MV-4-11 (cell line): Measurements from ENCODE around the gene SLC2A13.
A peak's percentile ranks its signal among the peaks of the same experiment; 100 is the strongest.
"Not testable (repeated sequence)": the region's sequence is repeated elsewhere in the genome, so short reads cannot be mapped to it uniquely, and the experiment has no call there.

Source experiments
- DNase-seq: peaks from one replicate; lab custom pipeline; 2025; lab: John Stamatoyannopoulos, UW

The SLC2A13 gene

GRCh38 chr12:40038619-40039018 is 67.3 kb downstream of the SLC2A13 start:
- no peak for DNase-seq

DNA sequence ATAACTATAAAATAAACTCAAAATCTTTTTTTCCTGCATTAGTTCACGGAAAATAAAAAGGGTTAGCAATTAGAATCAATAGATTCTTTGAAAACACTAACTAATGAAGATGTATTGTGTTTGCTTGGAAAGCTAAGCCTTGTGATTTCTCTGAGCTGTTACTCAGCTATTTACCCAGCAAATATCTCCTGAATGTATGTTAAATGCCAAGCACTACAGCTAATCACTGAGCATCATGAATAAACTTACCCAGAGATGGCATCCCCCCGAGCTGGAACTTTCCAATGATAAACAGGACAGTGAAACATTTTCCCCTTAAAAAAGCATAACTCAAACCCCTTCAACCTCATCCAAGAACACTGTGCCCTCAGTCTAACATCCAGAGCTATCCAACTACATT is 71.2 kb downstream of the SLC2A13 start:
- DNase-seq: no peak

GRCh38 chr12:40034156-40034555 is 71.7 kb downstream of the SLC2A13 start:
- DNase-seq: no peak

- no peak for DNase-seq
These were observed 72.6 kb downstream of the SLC2A13 start for GRCh38 chr12:40033242-40033630.

DNA sequence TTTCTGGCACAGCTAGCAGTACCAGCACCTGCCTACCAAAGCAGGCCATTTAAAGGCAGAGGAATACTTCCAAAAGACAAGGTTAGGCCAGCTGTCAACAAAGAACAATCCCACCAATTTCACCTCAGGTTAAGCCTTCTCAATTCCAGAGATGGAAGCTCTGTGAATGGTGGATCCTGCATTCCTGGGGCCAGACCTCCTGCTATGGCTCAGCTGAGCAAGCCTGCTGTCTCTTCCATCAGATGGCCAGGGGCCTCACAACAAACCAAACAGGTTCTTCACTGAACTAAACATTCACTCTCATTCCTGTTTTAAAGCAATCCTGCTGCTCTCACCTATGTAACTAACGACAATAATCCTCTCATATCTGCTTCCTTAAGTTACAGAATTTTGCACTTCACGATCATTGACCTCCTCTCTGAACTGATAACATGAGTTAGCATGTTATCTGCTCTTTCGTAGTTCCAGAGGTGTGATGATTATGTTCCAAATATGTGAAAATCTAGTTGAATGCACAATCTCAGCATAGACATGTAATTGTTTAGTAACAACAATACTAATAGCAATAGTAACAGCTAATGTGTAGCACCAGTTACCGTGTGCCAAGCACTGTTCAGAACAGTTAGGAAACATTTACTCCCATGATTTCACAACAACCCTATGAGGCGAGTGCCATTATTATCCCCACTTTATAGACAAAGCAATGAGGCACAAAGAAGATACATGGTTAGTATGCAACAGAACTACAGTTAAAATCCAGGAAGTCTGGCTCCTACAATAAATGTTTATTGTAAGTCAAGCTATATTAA is 73.2 kb downstream of the SLC2A13 start:
- DNase-seq: no peak

DNA sequence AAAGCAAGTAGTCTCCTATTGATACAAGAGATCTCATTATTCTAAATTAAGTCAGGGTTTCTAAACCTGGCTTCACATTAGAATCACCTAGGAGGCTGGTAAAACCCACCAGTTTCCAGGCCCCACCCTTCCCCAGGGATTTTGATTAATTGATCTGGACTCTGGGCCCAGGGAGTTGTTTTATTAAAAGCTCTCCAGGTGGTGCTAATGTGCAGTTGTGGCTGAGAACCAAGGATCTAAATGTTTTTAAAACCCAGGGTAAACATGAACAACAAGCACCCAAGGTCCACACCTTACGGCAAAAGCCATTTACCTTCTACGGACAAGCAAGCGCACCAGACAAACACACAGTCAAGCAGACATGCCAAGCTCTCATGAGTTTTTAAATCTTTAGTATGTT is 73.9 kb downstream of the SLC2A13 start:
- DNase-seq: no peak

DNA sequence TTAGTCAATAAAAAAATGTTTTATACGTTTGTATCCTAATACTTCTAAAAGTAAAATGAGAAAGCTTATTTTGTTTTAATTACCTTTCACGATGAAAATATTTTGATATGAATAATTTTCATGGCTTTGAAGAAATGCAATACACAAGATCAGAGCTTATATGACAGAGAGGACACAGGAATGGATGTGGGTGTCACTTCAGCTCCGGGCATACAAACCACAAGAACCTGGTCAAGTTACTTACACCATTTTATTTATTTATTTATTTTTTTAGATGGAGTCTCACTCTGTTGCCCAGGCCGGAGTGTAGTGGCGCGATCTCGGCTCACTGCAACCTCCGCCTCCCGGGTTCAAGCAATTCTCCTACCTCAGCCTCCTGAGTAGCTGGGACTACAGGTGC is 74.9 kb downstream of the SLC2A13 start:
- DNase-seq: not testable (repeated sequence)

- DNase-seq: no peak
These were observed 77.6 kb downstream of the SLC2A13 start for GRCh38 chr12:40028296-40028695.

- no peak for DNase-seq
These were observed 83.0 kb downstream of the SLC2A13 start for GRCh38 chr12:40022850-40023249.

DNA sequence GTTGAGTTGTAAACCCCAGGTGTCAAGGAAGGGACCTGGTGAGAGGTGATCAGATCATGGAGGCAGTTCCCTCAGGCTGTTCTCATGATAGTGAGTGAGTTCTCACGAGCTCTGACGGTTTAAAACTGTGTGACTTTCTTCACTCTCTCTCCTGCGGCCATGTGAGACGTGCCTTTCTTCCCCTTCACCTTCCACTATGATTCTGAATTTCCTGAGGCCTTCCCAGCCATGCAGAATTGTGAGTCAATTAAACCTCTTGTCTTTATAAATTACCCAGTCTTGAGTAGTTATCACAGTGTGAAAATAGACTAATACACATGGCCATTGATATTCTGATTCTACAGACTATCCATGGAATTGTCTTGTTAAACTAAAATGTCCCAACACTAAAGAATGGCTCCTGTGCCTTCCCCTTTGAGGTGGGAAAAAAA is 85.6 kb downstream of the SLC2A13 start:
- DNase-seq: no peak

DNA sequence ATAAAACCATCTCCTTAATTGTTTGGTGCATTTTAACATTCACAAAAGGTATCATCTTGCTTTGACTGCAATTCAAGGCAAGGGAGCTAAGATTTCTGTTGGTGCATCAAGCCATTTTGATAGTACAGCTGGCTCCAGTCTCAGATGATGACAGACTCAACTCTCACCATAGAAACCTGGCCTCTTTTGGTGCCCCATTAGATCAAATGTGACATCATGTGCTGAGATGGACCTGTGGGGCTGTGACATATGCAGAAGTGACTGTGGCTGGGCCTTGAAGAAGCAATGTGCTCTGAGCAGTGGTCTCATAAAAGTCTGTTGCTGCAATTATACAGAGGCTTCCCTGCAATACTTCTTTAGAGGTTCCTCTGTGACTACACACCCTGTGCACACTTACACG is 88.4 kb downstream of the SLC2A13 start:
- DNase-seq: no peak

DNA sequence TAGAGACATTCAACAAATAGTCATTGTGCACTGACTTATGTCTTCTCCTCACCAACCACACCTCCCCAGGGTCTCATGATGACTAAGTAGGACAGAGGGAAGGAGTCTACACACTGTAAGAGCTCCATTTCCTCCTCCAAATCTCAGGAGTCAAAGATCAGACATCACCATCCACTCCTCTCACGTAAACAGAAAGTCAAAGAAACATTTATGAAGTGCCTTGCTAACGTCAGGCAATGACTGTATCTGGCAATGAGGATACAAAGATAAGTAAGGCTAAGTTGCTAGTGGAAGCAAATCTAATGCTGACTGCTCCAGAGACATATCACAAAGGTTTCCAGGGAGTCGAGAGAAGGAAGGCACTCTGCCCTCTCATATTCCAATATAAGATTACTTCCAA is 88.9 kb downstream of the SLC2A13 start:
- DNase-seq: no peak

DNA sequence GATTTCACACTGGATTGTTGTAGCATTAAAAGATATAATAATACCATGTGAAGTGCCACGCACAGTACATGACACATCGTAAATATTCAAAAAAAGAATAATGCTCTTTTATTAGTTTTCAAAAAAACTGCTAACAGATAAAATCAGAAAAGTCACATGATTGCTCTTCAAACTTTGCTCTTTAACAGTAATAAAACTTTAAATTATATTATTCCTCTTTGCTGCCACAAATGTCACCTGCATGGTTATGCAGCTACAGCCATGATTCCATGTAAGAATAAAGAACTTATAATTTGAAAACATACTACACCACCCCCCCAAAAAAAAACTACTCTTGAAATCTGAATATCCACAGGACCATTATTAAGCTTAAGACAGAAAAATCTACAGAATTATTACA is 90.0 kb downstream of the SLC2A13 start:
- DNase-seq: no peak

DNA sequence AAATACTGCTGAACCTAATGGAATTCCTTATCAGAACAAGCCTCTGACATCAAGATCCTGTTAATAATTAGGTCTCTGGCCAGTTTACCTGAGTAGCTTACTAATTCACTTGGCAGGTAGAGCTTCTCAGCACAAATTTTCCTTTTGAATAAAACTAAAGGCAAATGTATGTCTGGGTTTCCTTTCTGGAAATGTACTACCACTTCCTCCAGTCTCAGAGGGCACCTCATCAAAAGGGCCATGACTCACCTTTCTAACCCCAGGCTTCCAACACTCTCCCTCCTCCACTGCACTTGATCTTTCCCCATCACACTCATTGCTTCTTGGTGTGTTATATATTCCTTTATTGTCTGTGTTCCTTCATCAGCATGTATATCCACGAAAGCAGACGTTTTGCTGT is 90.5 kb downstream of the SLC2A13 start:
- DNase-seq: no peak

DNA sequence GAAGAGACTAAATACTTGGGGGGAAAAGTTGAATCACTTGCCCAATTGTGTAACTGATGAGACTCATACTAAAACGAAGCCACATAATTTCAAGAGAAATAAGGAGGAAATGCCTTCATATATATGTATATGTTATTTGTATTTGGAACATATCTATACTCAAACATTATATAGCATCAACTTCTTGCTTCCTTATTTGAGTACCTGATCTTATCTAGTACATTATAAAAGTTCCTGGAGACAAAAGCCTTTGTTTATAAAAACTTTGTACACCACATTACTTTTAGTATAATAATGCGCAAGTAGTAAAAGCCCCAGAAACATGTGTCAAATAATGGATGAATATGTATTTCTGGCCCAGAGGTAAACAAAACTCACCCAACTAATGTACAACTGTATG is 92.0 kb downstream of the SLC2A13 start:
- DNase-seq: no peak

- DNase-seq: no peak
These were observed 92.6 kb downstream of the SLC2A13 start for GRCh38 chr12:40013292-40013691.

GRCh38 chr12:40012711-40013110 is 93.2 kb downstream of the SLC2A13 start:
- DNase-seq: no peak

DNA sequence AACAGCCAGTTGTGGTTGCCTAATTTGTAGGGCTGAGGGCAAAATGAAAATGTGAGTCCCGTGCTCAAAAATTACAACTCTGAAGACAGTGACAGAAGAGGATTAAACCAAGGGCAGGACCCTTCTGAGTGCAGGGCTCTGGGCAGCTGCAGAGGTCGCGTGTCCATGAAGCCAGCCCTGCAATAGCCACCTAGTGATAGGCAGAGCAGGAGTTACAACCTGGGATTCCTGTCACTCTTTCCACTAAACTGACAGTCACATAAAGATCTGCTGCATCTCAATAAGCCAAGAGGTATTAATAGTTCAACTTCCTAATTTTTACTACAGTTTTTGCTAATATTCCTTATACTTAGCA is 94.1 kb downstream of the SLC2A13 start:
- DNase-seq: no peak

GRCh38 chr12:40010899-40011774 is 94.7 kb downstream of the SLC2A13 start:
- DNase-seq: peak; percentile 74

GRCh38 chr12:40002178-40003169 is 103.4 kb downstream of the SLC2A13 start:
- no peak for DNase-seq

DNA sequence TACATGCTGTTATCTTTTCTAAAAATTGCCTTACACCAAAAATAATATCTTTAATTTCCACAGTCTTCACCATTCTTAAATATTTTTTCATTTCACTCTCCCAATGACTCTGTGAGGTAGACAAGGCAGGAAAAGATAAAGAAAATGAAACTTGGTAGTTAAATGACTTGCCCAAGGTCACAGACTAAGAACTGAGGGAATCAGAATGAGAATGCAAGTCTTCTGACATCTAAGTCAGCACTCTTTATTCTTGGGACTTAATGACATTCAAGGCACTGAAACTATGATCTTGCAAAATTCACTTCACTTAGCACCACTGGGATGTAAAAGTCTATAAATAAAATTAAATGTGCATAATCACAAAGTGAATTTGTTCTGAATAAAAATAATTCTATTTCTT is 104.5 kb downstream of the SLC2A13 start:
- no peak for DNase-seq

- no peak for DNase-seq
These were observed 105.0 kb downstream of the SLC2A13 start for GRCh38 chr12:40000884-40001283.
